Erythroblast (primary cell): ENCODE results near the gene MLIP.
"Not testable (repeated sequence)": the region's sequence is repeated elsewhere in the genome, so short reads cannot be mapped to it uniquely, and the experiment has no call there.

Experiments used
- DNase-seq, 2 experiments: peaks; one replicate each; lab custom pipeline; 2025; lab: John Stamatoyannopoulos, UW
- GATA1 ChIP-seq: IDR thresholded peaks from 2 replicates; pipeline ENCODE4 v1.6.1; 2011; ENCODE audit warnings: low read depth, mild to moderate bottlenecking, control low read depth, low read length, moderate library complexity
- POLR2A ChIP-seq: IDR thresholded peaks from 2 replicates; pipeline ENCODE4 v1.6.1; 2011; ENCODE audit warnings: mild to moderate bottlenecking, low read length

MLIP gene

GRCh38 chr6:54111341-54112045 lies at the start of gene MLIP:
Gene MLIP, plus strand, starts transcription at chr6:54111443. Its CDS starts 37 bp downstream, at chr6:54111480.
- DNase-seq, result no peak
- TF ChIP-seq POLR2A, result no peak
- TF ChIP-seq GATA1, result no peak

- TF ChIP-seq POLR2A (no peak), GATA1 (no peak)
- no peak for DNase-seq
Observed at GRCh38 chr6:54063228-54063539, 48.1 kb upstream of the MLIP start.

GRCh38 chr6:54068694-54069093 lies 42.5 kb upstream of the MLIP start:
- DNase-seq, result no peak
- TF ChIP-seq GATA1, result no peak
- TF ChIP-seq POLR2A, result no peak

GRCh38 chr6:54070025-54070424 lies 41.2 kb upstream of the MLIP start:
- TF ChIP-seq POLR2A (no peak), GATA1 (no peak)
- DNase-seq, result no peak

- no peak for DNase-seq
- TF ChIP-seq GATA1, result no peak
- no peak for TF ChIP-seq POLR2A
Observed at GRCh38 chr6:54071821-54072340, 39.4 kb upstream of the MLIP start.

- no peak for DNase-seq
- no peak for TF ChIP-seq GATA1
- TF ChIP-seq POLR2A, result no peak
Observed at GRCh38 chr6:54072635-54073313, 38.5 kb upstream of the MLIP start.

GRCh38 chr6:54073487-54073886 lies 37.8 kb upstream of the MLIP start:
- no peak for TF ChIP-seq GATA1
- TF ChIP-seq POLR2A, result no peak
- no peak for DNase-seq

DNA sequence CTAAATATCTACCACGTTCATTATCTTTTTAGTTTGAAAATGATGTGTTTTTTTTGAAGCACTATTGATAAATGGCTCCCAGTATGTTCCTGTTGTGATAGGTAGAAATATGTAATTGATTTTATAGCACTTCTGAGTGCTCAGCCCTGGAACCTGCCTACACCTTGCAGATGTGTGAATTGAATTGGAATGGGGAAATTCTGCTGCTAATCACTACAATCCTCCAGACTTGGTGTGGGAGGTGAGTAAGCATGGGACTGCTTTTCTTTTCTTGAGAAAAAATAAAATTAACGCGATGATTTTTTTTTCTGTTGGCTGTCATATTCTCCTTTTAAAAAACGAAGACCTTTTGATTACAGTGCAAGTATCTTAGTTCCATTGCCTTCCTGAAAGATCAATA lies 37.1 kb upstream of the MLIP start:
- DNase-seq, result no peak

GRCh38 chr6:54074578-54075195 lies 36.6 kb upstream of the MLIP start:
- no peak for DNase-seq

More for the DNA sequence above, 37.1 kb upstream of the MLIP start:
- TF ChIP-seq GATA1 (no peak), POLR2A (no peak)

DNA sequence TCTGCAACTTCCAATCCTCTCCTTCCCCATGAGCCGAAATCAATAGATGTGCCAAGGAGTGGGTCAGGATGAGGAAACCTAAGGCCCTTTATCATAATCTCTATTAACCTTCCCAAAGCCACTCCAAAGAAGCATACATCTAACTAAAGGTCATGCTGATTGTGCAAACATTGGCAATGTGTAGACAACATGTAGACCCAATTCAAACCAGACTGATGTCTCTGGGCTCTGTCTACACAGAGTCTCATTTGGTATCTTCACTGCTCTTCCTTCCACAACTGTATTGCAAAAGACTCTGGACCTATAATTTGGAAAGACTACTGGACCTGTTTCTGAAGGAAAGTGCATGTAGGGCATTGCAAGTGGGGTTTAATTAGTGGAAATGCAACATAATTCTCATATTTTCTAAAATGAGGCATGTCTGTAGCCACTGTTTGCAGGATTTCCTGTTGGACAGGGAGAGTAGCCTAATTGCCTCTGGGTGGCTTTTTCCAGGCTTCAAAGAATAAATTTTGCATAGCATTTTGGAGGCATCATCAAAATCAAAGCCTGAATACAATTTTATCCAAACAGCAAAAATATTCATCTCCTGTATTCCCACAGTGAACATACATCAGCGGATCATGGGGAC lies 35.0 kb upstream of the MLIP start:
- DNase-seq, result no peak
- TF ChIP-seq POLR2A (no peak), GATA1 (no peak)

More at GRCh38 chr6:54074578-54075195, 36.6 kb upstream of the MLIP start:
- TF ChIP-seq GATA1, result no peak
- no peak for TF ChIP-seq POLR2A

DNA sequence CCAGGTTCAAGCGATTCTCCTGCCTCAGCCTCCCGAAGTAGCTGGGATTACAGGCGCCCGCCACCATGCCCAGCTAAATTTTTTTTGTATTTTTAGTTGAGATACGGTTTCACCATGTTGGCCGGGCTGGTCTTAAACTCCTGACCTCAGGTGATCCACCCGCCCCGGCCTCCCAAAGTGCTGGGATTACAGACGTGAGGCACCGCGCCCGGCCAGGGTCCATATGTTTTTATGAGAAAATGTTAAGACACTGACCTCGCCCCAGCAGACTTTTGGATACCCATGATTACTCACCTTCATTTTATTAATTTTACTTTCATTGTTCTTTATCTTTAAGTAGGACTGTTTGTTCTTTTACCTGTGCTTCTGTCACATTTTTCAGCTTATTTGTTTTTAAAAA lies 29.7 kb upstream of the MLIP start:
- DNase-seq, result not testable (repeated sequence)

DNA sequence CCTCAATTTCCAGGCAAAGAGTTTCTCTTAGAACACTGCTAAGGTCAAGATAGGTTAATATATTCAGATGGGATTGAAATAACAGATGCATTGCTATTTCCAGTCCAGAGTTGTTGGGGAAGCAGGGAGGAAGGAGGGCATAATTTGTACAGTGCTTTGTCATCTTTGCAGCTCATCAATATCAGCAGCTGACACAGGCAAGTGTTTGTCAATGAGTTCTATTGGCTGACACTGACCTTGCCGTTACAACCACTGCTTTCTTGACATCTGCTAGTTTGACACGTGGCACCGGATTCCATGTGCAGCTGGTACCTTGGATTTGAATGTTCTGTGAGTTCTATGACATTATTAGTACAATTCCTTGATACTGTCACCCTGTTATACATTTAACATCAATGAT lies 28.0 kb upstream of the MLIP start:
- TF ChIP-seq POLR2A (no peak), GATA1 (no peak)
- no peak for DNase-seq

GRCh38 chr6:54084231-54084630 lies 27.0 kb upstream of the MLIP start:
- no peak for TF ChIP-seq POLR2A
- no peak for TF ChIP-seq GATA1
- DNase-seq, result no peak

DNA sequence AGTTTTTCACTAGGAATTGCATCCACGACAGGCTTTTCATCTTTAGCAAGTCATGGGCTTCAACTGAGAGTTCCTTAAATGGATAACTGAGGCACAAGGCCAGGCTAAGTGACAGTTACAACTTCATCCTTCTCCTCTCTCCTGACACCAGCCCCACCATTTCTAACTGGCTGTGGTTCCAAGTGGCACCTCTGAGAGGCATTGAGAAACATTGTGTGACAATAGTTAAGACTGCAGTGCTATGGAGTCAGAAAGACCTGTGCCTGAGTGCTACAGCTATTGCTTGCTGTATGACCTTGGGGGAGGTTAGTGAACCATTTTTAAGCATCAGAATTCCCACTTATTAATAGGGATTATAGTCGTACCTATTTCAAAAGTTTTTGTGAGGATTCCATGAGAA lies 26.2 kb upstream of the MLIP start:
- TF ChIP-seq POLR2A (no peak), GATA1 (no peak)

More for the DNA sequence above, 26.2 kb upstream of the MLIP start:
- DNase-seq, result no peak
